Large intestine (tissue), 3 donors: ENCODE results near the gene PRKCD. TPM values are rescaled to one million over a fixed set of nuclear protein-coding genes. Genes with fewer than 3 reads are reported as not detected.
A peak's percentile ranks its signal among the peaks of the same experiment; 100 is the strongest.

ENCODE experiments used
- DNase-seq, 2 donors: peaks; one replicate each; pipeline versions ENCODE4 v3.0.0 to v3.0.0-alpha.2; 2013
- H3K27ac ChIP-seq: one replicate; pipeline ENCODE4 v1.5.1; 2013; ENCODE audit warnings: low read length
- H3K27me3 ChIP-seq: 2 replicates; pipeline ENCODE4 v1.6.1; 2013; ENCODE audit warnings: low read length; ENCODE audit not compliant: control insufficient read depth, insufficient read depth
- H3K36me3 ChIP-seq: 2 replicates; pipeline ENCODE4 v1.6.1; 2013; ENCODE audit warnings: low read length; ENCODE audit not compliant: control insufficient read depth, insufficient read depth
- H3K4me1 ChIP-seq: one replicate; pipeline ENCODE4 v1.6.1; 2013; ENCODE audit warnings: low read length; ENCODE audit not compliant: control insufficient read depth, insufficient read depth
- H3K4me3 ChIP-seq: one replicate; pipeline ENCODE4 v1.5.1; 2013; ENCODE audit warnings: low read length
- H3K9me3 ChIP-seq: one replicate; pipeline ENCODE4 v1.6.1; 2013; ENCODE audit warnings: mild to moderate bottlenecking, low read depth, low read length, moderate library complexity; ENCODE audit not compliant: control insufficient read depth
- WGBS: methylation state at CpG from one replicate; pipeline ENCODE4 v1.1.5; 2013; ENCODE audit warnings: low lambda C conversion rate; ENCODE audit not compliant: insufficient coverage; 5-methylcytosine and 5-hydroxymethylcytosine counted together
- polyA plus RNA-seq: library from polyadenylated mRNA; unstranded; fragments of 120-200 nt; gene quantifications from one replicate; pipeline ENCODE4 v1.2.1, GENCODE V29; 2013

Gene PRKCD
- polyA plus RNA-seq, 1 donor = 37.0 TPM

DNA sequence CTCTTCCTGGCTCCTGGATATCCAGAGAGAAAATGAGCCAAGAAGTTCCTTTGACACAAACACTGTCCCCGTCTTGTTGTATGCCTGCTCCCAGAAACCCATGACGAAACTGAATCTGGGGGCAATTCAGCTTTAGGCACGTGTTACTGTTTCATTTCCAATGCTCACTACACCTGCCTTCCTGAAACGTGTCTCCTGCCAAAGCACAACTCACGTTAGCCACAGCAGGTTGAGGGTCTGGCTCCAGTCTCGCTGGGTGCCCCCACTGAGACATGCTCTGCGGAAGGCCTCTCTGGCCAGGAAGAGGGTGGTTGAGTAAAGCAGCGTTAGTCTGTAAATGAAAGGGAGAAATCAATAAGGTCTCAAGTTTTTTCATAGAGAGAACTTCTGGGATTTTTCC, 37.5 kb upstream of the PRKCD start:
- 100% methylated on average over 1 of the region's 8 CpGs for WGBS
- no peak overlapping the region for H3K4me3 ChIP-seq
- H3K9me3 ChIP-seq = no peaks in the 10 kb centered on the region
- DNase-seq = no peak
- H3K36me3 ChIP-seq = peaks cover 72% of the 10 kb centered on the region
- no peaks in the 10 kb centered on the region for H3K4me1 ChIP-seq
- no peak overlapping the region for H3K27ac ChIP-seq
- H3K27me3 ChIP-seq = no peaks in the 10 kb centered on the region

DNA sequence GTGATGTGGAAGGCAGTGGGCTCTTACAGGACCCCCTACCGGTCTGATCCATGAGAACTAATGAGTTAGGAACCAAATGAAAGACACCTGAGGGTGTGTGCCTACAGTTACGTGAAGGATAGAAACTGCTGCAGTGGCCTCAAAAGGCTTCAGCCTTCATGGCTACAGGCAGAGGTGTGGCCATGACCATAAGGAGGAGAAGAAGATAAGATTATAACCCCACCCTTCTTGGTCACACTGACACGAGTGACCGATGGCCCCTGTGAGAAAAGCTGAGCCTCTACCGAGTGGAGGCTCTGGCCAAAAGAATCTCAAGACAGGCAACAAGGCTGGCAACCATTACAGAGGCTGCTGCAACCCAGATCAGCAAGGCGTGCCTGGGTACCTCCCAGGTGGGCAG, 37.1 kb upstream of the PRKCD start:
- H3K9me3 ChIP-seq = no peaks in the 10 kb centered on the region
- H3K27ac ChIP-seq = no peak overlapping the region
- H3K27me3 ChIP-seq = no peaks in the 10 kb centered on the region
- WGBS = no CpG with 5 or more reads among the region's 6 CpGs
- no peaks in the 10 kb centered on the region for H3K4me1 ChIP-seq
- no peak for DNase-seq
- peaks cover 68% of the 10 kb centered on the region for H3K36me3 ChIP-seq
- no peak overlapping the region for H3K4me3 ChIP-seq

DNA sequence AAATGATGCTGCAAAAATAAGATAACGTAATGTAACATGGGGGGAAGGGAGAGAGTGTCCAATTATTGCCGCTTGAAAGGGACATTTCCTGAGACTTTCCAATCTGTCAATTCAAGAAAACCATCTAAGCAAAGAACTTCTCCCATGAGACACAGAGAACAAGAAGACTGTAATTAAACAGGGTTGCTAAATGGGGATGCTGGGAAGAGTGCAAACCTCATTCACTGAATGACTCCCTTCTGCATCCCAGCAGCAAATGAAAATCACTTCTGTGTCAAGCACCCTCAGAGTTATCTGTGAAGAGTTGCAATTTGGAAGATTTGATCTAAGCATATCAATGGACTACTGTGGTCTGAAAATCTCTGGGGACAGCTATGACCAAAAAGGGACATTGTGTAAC, 34.4 kb upstream of the PRKCD start:
- 86% methylated on average over 1 of the region's 2 CpGs for WGBS
- H3K4me3 ChIP-seq = no peak overlapping the region

DNA sequence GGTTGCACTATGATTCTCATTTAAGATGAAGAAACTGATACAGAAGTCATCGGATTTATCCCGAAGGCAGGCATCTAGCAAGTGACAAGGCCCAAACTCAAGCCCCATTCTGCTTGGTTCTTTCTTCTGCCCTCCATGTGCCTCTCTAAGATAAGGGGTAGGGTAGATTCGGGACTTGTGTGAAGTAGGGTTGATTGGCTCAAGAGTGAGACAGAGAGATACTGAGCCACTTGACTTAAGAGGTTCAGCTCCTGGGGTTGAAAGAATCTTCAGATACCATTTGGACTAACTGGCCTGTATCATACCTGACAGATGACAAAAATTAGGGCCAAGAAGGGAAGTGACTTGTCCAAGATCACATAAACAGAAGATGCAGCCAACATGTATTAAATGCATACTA, 31.7 kb upstream of the PRKCD start:
- WGBS = no CpG with 5 or more reads among the region's 3 CpGs
- DNase-seq = no peak
- Histone ChIP-seq H3K4me1 (peaks cover 10% of the 10 kb centered on the region), H3K4me3 (peak overlapping the region; percentile 86), H3K9me3 (no peaks in the 10 kb centered on the region), H3K36me3 (peaks cover 19% of the 10 kb centered on the region), H3K27me3 (no peaks in the 10 kb centered on the region), H3K27ac (no peak overlapping the region)

More for the DNA sequence above, 34.4 kb upstream of the PRKCD start:
- H3K4me1 ChIP-seq = peaks cover 10% of the 10 kb centered on the region
- DNase-seq = no peak
- no peaks in the 10 kb centered on the region for H3K9me3 ChIP-seq
- no peak overlapping the region for H3K27ac ChIP-seq
- H3K36me3 ChIP-seq = peaks cover 44% of the 10 kb centered on the region
- no peaks in the 10 kb centered on the region for H3K27me3 ChIP-seq

DNA sequence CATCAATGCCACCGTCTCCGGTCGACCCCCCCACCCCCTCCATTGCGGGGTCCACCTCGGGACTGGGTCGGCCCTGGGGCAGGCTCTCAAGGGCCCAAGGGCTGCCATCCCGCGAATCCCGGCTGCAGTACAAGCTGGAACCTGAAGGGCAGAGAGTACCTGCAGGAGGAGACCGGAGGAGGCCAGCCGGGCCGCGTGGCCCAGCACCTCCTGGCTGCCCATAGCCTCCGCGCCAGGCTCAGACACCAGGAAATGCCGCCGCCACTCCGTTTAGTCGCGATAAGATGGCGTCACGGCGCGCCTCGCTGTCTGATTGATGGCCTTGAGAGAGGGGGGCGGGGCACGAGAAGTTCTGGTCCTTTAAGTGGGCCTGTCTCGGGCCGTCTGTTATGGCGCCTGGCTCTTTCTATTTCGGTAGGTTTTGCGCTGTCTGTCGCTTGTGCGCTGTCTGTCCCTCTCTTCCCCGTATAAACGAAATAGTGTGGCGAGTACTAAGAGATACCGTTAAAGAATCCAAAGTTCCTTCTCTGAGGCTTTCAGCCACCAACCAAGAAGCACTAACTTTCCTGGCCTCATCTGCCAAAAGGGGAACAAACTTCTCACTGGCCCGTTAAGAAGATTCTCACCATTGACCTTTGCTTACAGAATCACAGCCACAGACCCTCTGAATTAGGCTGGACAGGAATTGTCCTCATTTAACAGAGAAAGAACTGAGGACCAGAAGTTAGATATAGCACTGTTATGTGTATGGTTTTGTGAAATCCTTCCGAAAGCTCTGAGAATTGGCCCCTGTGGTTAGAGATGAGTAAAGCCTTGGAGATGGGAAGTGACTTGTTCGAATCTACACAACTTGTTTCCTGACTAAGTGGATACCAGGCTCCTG, 30.6 kb upstream of the PRKCD start, which contains the start of gene RFT1:
Gene RFT1, minus strand, starts transcription at position 257 of the 883 bp plus-strand sequence. Its CDS starts 35 bp downstream, at position 222.
- Histone ChIP-seq H3K36me3 (peaks cover 8% of the 10 kb centered on the region), H3K9me3 (no peaks in the 10 kb centered on the region), H3K4me3 (peak within 1 kb of the TSS; percentile 86), H3K4me1 (peaks cover 10% of the 10 kb centered on the region), H3K27ac (peak within 1 kb of the TSS; percentile 81), H3K27me3 (no peaks in the 10 kb centered on the region)
- peak; percentile 95 to 97 for DNase-seq
- 30% methylated on average over 2 of the region's 41 CpGs for WGBS

DNA sequence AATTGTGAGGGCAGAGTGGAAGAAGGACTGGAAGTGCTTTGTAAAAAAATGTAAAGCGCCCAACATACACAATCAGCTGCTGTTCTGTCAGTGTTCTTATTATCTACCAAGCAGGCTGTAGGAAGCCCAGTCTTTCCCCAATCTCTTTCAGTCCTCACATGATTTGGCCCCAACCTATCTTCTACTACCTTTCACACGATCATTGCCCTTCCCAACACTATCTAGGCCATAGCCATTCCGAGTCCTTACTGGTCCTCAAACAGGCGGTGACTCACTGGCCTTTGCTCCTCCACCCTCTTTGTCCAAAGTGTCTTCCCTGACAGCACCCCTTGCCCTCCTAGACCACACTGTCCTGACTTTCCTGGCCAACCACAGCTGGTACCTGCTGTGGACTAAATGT, 29.9 kb upstream of the PRKCD start:
- peak overlapping the region; percentile 81 for H3K27ac ChIP-seq
- whole genome bisulfite sequencing = no CpG with 5 or more reads among the region's 4 CpGs
- DNase-seq = peak in 1 of 2 donors; percentile 35

DNA sequence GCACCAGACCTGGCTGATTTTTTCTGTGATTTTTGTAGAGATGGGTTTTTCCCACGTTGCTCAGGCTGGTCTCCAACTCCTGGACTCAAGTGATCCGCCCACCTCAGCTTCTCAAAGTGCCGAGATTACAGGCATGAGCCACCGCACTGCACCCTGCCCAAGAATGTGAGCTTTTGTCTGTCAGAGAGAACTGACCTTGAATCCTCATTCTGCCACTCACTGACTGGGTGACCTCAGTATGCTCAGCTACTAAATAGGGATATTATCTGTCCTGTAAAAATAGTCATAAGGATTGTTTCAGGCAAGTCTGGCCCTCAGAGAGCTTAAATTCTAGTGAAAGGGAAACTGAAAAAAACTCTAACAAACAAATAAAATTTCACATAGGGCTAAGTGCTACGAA, 28.7 kb upstream of the PRKCD start:
- Histone ChIP-seq H3K4me3 (no peak overlapping the region), H3K9me3 (no peaks in the 10 kb centered on the region), H3K27ac (no peak overlapping the region), H3K4me1 (peaks cover 10% of the 10 kb centered on the region), H3K27me3 (no peaks in the 10 kb centered on the region), H3K36me3 (no peaks in the 10 kb centered on the region)
- peak in 1 of 2 donors; percentile 45 for DNase-seq
- WGBS = 100% methylated on average over 1 of the region's 5 CpGs

More for the DNA sequence above, 29.9 kb upstream of the PRKCD start:
- Histone ChIP-seq H3K36me3 (peaks cover 1% of the 10 kb centered on the region), H3K4me3 (no peak overlapping the region), H3K9me3 (no peaks in the 10 kb centered on the region), H3K4me1 (peaks cover 10% of the 10 kb centered on the region), H3K27me3 (no peaks in the 10 kb centered on the region)

DNA sequence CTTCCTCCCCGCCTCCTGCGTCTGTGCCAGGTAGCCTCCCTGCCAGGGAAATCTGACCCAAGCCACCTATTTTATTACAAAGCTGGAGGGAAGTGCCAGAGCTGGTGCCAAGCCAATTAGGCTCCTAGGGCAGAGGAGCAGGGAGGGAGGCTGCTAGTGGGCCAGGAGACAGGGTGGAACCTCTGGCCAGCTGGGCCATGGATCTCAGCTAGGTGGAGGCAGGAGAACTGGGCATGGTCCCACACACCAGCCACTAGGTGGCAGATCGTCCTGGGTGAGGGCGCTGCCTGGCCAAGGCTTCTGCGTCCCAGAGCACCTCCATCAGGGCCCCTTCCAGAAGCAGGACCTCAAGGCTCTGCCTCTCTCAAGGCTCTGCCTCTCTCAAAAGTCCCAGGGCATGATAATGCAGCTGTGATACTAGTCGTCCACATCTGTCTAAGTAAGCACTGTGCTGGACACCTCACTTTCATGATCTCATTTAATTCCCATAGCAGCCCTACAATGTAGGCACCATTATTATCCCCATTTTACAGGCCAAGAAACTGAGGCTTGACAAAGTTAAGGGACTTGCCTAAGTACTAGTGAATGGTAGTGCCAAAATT, 26.3 kb upstream of the PRKCD start:
- Histone ChIP-seq H3K4me1 (peaks cover 7% of the 10 kb centered on the region), H3K36me3 (no peaks in the 10 kb centered on the region), H3K4me3 (no peak overlapping the region), H3K27me3 (no peaks in the 10 kb centered on the region), H3K27ac (no peak overlapping the region), H3K9me3 (no peaks in the 10 kb centered on the region)
- peak; percentile 67 to 68 for DNase-seq
- no CpG with 5 or more reads among the region's 6 CpGs for WGBS

DNA sequence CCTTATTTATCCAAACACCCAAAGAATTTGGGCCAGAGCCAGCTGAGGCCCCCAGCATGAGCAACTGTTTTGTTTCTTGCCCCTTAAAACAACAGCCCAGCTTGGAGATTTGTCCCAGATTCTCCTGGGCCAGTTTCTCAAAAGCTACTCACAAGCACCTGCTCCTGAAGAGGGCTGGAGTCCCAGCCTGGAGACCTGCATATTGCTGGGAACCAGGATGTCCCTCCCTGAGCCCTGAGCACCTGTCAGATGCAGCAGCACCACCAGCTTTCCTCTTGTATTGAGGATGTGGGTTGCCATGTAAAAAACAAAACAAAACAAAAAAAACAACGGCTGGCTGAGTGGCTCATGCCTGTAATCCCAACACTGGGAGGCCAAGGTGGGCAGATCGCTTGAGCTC, 23.8 kb upstream of the PRKCD start:
- Histone ChIP-seq H3K36me3 (no peaks in the 10 kb centered on the region), H3K4me1 (no peaks in the 10 kb centered on the region), H3K27me3 (no peaks in the 10 kb centered on the region), H3K9me3 (no peaks in the 10 kb centered on the region), H3K4me3 (no peak overlapping the region), H3K27ac (no peak overlapping the region)
- no CpG with 5 or more reads among the region's 2 CpGs for WGBS
- DNase-seq = no peak

DNA sequence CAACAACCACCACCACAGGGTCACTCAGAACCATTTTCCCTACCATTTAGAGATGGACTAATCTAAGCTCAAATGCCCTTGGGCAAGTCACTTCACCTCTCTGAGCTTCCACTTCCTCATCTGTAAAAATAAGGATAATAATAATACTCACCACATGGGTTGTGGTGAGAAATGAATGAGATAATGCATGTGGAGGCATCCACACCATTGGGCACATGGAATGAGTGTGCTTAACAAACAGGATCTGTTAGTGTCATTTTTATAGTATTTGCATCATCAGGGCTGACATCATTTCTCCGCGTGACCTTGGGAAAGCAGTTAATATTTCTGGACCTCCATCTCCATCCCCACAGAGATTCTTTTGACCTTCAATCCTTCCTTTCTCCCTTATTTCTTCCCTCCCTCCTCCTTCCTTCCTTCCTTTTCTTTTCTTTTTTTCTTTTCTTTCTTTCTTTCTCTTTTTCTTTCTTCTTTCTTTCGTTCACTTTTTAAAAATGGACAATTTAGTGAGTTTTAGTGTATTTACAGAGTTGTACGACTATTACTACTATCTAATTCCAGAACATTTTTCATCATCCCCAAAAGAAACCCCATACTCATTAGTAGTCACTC, 23.1 kb upstream of the PRKCD start:
- no peak overlapping the region for H3K4me3 ChIP-seq
- 93% methylated on average over 2 of the region's 4 CpGs for WGBS

More for the DNA sequence above, 23.1 kb upstream of the PRKCD start:
- Histone ChIP-seq H3K27ac (no peak overlapping the region), H3K9me3 (no peaks in the 10 kb centered on the region), H3K4me1 (no peaks in the 10 kb centered on the region), H3K36me3 (no peaks in the 10 kb centered on the region), H3K27me3 (no peaks in the 10 kb centered on the region)
- no peak for DNase-seq
